Measurements from ENCODE around the gene C1QC.

The C1QC gene

DNA sequence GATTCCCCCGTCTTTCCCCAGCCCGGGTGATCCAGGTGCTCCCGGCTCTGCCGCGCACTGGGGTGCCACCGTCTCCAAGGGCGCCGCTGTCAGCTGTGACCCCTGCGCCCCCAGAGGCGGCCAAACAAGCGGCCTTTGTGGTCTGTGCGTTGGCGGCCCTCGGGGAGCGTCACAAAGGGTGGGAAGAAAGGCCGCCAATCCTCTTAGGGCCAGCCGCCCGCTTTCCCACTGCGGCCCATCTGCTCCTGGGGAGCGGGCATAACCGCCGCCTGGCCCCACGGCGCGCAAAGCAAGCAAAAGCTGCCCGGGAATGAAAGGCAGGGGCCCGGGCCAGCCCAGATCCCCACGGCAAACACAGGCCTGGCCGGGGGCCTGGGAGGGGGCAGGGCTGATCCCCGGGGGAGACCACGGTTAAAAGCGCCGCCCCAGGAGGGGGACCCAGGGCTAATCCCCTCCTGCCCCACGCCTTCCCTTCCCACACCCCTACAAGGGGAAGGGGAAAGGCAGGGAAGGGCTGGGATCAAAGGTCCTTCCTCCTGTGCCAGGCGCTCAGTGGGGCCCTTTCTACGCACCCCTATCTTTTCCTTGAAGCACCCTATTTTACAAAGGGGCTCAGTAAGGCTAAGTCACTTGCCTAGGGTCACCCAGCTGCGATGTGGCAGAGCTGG lies 33.6 kb downstream of the C1QC start:
- ATAC-seq: no peak
- peaks cover 8% of the 10 kb centered on the region for H3K4me1 Mint-ChIP-seq
- no peaks in the 10 kb centered on the region for H3K36me3 Mint-ChIP-seq
- DNase-seq (ENCODE audit: low spot score in 2 of 2): no peak
- H3K4me3 Mint-ChIP-seq: no peak overlapping the region
- H3K9me3 Mint-ChIP-seq: no peaks in the 10 kb centered on the region
- no peak overlapping the region for H3K27ac Mint-ChIP-seq

DNA sequence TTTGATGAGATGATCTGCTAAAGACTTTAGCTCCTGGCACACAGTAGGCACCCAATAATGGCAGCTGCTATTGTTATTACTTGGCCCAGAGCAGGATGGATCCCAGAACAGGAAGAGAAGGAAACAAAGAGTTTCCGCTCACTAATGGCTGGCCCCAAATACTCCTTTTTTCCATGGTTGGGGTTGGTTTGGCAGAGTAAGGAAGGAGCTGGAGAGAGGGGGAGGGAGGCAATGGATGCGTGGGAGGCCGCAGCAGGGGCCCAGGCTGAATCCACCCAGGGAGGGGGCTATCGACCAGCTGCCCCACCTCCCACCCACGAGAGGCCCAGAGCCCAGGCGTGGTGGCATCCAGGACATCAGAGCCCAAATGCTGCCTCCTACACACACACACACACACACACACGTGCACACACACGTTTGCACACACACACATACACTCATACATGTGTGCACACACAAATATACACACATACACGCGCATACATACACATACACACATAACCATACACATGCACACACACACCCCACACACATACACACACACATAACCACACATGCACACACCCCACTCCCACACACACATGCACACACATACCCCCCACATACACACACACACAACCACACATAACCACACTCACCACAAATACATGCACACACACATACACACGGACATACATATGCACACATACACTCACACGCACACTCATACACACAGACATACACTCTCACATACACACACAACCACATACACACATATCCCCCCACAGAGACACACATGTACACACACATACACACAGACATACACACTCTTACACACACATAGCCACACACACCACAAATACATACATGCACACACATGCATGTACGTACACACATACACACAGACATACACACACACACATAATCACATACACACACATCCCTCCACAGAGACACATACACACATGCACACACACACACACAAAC lies 34.8 kb downstream of the C1QC start:
- peaks cover 8% of the 10 kb centered on the region for H3K4me1 Mint-ChIP-seq
- no peaks in the 10 kb centered on the region for H3K9me3 Mint-ChIP-seq
- H3K36me3 Mint-ChIP-seq: no peaks in the 10 kb centered on the region
- no peak overlapping the region for H3K4me3 Mint-ChIP-seq
- H3K27ac Mint-ChIP-seq: no peak overlapping the region
- ATAC-seq (no peak), DNase-seq (ENCODE audit: low spot score in 2 of 2) (no peak)

DNA sequence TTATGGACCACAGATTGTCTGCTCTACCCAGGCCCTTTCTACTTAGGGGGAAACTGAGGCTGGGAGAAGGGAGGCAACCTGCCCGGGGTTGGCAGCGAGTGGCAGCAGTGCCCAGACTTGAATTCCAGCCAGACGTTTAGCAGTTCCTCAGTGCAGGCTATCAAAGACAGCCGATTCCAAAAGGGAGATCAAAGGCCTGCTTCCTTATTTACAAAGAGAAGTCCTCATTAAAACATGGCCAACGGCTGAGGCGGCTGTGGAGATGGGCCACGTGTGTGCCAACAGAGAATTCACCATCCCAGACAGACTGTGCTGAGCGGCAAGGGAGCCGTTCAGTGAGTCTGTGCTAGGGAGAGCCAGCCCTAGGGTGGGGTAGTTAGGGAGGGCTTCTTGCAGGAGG lies 37.3 kb downstream of the C1QC start:
- H3K36me3 Mint-ChIP-seq: no peaks in the 10 kb centered on the region
- no peak overlapping the region for H3K27ac Mint-ChIP-seq
- no peak overlapping the region for H3K4me3 Mint-ChIP-seq
- ATAC-seq (no peak), DNase-seq (ENCODE audit: low spot score in 2 of 2) (no peak)
- H3K4me1 Mint-ChIP-seq: no peaks in the 10 kb centered on the region
- H3K9me3 Mint-ChIP-seq: no peaks in the 10 kb centered on the region

DNA sequence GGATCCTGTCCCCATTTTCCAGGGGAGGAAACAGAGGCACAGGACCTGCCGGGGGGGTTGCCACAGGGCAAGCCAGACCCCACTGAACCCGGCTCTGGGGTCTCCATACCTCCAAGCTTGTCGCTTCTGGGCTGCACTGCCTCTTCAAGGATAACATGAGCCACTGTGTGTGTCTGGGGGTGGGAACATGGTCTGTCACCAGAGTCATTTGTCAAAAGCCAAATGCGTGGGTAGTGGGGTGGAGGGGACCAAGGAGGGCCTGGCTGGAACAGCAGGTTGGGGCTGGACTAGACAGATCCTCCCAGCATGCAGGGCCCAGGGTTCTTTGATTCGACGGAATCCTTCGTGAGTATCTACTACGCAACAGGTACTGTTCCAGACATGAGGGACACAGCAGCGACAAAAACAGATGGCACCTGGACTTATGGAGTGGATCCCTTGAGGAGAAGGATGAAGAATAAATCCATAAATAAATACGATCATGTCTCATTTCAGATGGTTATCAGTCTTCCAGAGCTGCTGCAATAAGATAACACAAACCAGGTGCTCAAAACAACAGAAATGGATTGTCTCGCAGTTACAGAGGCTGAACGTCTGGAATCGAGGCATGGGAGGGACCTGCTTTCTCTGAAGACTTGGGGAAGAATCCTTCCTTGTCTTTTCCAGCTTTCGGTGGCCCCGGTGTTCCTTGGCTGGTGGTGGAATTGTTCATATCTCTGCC lies 38.3 kb downstream of the C1QC start:
- ATAC-seq (no peak), DNase-seq (ENCODE audit: low spot score in 2 of 2) (no peak)
- H3K27ac Mint-ChIP-seq: no peak overlapping the region
- H3K9me3 Mint-ChIP-seq: no peaks in the 10 kb centered on the region
- H3K4me3 Mint-ChIP-seq: no peak overlapping the region
- no peaks in the 10 kb centered on the region for H3K4me1 Mint-ChIP-seq
- H3K36me3 Mint-ChIP-seq: no peaks in the 10 kb centered on the region

DNA sequence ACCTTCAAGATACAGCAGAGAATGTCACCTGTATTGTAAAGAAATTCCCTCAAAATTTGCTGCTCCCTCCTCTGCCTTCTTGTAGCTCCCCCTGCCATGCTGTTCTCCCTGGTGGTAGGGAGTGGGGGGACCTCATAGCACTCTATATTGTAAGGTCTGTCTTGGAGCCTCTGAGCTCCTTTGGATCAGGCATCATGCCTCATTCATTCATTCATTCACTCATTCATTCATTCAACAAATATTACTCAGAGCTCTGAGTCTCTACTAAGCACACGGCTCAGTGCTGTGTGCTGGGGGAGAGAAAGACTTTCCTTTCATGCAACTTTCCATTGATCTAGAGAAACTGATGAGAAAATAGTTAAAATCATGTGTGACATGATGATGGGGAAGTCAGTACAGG lies 40.1 kb downstream of the C1QC start:
- no peak for DNase-seq (ENCODE audit: low spot score in 2 of 2)
- Mint-ChIP-seq H3K4me3 (no peak overlapping the region), H3K4me1 (no peaks in the 10 kb centered on the region), H3K9me3 (no peaks in the 10 kb centered on the region), H3K36me3 (no peaks in the 10 kb centered on the region), H3K27ac (no peak overlapping the region)
- ATAC-seq: no peak

DNA sequence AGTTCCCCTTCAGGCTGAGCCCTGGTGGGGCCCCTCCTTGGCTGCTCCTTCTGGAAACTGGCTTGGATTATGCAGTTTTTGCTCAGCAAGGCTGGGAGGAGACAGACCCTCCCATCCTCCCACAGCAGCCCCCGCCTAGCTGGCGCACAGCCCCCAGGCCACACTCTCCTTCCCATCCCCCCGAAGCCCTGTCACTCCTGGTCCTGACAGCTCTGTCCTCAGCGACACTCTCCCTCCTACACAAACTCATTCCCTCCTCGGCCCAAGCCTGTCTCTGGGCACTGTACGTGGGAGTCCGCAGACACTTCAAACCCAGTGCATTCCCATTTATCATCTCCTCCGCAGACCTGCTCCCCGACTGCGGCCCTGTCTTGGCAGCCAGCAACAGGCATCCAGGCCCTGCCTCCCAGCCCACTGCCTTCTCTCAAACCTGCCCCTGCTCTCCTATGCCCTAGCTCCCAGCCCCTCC lies 42.2 kb downstream of the C1QC start:
- Mint-ChIP-seq H3K36me3 (no peaks in the 10 kb centered on the region), H3K9me3 (no peaks in the 10 kb centered on the region), H3K4me1 (no peaks in the 10 kb centered on the region), H3K27ac (no peak overlapping the region), H3K4me3 (no peak overlapping the region)
- DNase-seq (ENCODE audit: low spot score in 2 of 2) (no peak), ATAC-seq (no peak)

DNA sequence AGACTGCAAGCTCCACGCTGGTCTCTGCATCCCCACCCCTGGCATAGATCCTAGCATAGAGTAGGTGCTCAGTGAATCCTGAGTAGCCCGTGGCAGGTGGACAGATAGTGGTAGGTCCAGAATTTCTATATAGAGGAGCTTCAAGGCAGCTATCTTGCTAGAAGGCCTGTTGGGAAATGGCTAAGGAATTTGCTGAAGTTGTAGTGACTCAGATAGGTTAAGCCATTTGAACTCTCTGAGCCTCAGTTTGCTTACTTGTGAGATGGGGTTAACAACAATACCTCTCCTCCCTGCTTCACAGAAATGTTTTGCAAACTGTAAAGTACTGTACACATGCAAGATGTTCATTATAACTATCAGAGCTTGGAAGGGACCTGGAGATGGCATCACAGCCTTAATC lies 43.8 kb downstream of the C1QC start:
- Mint-ChIP-seq H3K4me1 (no peaks in the 10 kb centered on the region), H3K4me3 (no peak overlapping the region), H3K9me3 (no peaks in the 10 kb centered on the region), H3K27ac (no peak overlapping the region), H3K36me3 (no peaks in the 10 kb centered on the region)
- DNase-seq (ENCODE audit: low spot score in 2 of 2) (no peak), ATAC-seq (no peak)

DNA sequence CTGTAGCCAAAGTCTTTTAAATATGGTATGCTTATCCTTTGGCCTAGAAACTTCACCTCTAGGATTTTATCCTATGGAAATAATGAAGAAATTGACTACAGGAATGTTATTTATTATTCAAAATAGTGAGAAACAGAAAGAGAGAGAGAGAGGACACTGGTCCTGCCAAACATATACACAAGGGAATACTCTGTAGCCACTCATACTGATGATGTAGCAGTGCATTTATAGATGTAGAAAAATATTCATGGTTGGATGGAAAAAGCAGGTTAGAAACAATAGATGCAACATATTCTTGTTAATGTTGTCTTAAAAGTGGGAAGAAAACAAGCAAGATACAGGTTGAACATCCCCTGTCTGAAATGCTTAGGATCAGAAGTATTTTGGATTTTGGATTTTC lies 45.0 kb downstream of the C1QC start:
- no peak for ATAC-seq
- Mint-ChIP-seq H3K27ac (no peak overlapping the region), H3K4me3 (no peak overlapping the region), H3K36me3 (no peaks in the 10 kb centered on the region), H3K9me3 (no peaks in the 10 kb centered on the region), H3K4me1 (no peaks in the 10 kb centered on the region)
- DNase-seq (ENCODE audit: low spot score in 2 of 2): no peak

DNA sequence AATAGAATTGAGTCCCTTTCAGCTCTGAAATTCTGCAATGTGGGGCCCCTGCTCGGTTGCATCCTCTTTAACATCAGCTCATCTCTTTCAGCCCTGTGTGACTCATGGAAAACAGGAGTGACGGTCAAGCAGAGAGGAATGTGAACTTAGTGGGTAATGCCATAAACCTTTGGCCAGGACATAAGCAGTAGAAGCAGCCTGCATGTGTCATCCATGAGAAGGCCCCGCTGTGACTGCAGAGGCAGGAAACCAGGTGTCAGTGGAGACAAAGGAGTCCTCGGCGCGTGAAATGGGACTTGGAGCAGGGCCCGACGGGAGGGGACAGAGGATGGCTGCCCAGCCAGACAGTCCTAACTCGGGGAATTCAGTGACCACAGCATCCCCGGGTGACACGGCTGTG lies 46.1 kb downstream of the C1QC start:
- Mint-ChIP-seq H3K9me3 (no peaks in the 10 kb centered on the region), H3K36me3 (no peaks in the 10 kb centered on the region), H3K4me3 (no peak overlapping the region), H3K27ac (no peak overlapping the region), H3K4me1 (no peaks in the 10 kb centered on the region)
- ATAC-seq: no peak
- no peak for DNase-seq (ENCODE audit: low spot score in 2 of 2)

DNA sequence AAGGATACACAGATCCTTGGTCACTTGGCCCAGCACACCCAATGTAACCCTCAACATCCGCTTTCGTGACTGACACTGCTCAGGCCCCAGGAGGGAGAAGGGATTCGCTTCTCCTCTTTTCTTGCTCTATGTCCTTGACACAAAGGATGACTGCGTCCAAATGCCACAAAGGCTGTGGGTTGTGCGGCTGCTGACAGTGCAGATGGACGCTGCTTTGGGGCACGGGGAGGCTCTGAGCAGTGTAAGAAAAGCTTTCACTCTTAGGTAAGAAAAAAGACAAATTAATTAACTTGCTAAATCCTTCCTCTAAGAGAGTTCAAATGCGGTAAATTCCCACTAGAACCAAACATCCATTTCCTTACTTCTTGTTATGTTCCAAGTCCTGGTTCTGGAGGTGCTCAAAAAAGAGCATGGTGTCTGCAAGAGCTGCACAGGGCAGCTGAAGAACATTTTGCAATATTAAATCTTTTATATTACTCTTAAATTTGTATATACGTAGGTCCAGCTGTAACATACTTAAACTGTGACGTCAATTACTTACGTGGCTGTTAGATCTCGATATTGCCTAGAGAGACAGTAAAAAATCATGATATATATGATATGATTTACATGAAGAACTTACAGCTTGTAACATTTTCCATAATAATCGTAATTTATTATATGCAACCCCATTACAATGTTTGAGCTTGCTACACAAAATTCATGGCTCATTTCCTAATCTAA lies 47.8 kb downstream of the C1QC start:
- ATAC-seq: no peak
- Mint-ChIP-seq H3K9me3 (no peaks in the 10 kb centered on the region), H3K36me3 (no peaks in the 10 kb centered on the region), H3K27ac (no peak overlapping the region), H3K4me1 (no peaks in the 10 kb centered on the region), H3K4me3 (no peak overlapping the region)
- no peak for DNase-seq (ENCODE audit: low spot score in 2 of 2)

DNA sequence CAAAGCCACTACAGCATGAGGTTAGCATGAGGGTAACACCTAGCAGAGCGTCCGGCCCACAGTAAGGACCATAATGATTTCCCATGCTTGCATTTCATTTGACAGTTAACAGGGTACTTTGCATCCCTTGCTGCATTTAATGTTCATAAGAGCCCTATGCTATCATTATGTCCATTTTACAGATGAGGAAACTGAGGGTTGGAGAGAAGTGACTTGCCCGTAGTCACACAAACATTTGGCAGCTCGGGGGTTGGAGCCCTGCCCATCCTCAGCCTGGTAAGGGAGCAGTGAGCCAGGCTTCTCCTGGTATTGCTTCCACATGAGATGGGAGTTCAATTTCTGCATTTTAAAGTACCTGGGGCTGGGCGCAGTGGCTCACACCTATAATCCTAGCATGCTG lies 50.7 kb downstream of the C1QC start:
- no peak overlapping the region for H3K27ac Mint-ChIP-seq
- H3K4me3 Mint-ChIP-seq: no peak overlapping the region
- no peaks in the 10 kb centered on the region for H3K4me1 Mint-ChIP-seq
- no peaks in the 10 kb centered on the region for H3K9me3 Mint-ChIP-seq
- no peak for DNase-seq (ENCODE audit: low spot score in 2 of 2)
- no peak for ATAC-seq
- H3K36me3 Mint-ChIP-seq: no peaks in the 10 kb centered on the region

DNA sequence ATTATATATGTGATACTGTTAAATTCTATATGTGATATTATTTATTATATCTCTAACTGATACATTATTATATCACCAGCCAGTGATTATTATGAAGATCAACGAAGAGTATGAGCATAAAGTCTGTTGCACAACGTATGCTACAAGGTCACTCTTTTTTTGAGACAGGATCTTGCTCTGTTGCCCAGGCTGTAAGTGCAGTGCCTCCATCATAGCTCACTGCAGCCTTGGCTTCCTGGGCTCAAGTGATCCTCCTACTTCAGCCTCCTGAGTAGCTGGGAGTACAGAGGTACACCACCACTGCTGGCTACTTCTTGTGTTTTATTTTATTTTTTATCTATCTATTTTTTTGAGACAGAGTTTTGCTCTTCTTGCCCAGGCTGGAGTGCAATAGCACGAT lies 53.2 kb downstream of the C1QC start:
- Mint-ChIP-seq H3K9me3 (no peaks in the 10 kb centered on the region), H3K36me3 (no peaks in the 10 kb centered on the region), H3K4me1 (no peaks in the 10 kb centered on the region), H3K27ac (no peak overlapping the region), H3K4me3 (no peak overlapping the region)
- DNase-seq (ENCODE audit: low spot score in 2 of 2) (no peak), ATAC-seq (no peak)

Data from stimulated activated effector memory CD8-positive, alpha-beta T cell treated with anti-CD3 and anti-CD28 coated beads, Interleukin-12 subunit alpha, Interleukin-12 subunit beta, amount 100 ng/mL, for 72 hours (primary cell).